Measurements from ENCODE around the gene CYB561D2.

Gene CYB561D2

DNA sequence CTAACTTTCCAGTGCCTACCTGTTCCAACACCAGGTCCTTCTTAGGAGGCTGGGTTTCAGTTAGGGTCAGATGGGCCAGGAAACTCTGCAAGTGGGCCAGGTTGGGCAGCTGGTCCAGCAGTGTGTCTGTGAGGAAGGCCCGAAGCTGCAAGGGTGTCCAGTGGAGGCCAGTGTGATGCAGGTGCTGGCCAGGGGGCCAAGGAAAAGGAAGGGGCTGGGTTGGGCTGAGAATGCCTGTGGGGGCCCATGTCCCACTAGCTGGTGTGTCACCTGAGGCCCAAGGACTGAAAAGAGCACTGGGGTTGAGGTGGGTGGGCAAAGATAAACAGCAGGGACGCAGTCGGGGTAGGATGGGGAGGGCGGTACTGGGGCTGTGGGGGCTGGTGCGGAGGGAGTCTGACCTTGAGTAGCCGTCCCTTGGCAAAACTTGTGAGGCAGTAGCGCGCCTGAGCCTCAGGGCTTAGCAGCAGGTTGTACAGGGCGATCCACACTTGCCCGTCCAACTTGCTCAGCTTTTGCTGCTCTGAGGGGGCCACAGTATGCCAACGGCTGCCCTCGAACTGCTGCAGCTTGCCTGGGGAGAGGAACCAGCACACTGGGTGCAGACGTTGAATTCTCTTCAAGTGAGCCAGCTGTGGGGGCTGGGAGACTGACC is 8.5 kb upstream of the CYB561D2 start:
- DNase-seq (ENCODE audit: low spot score): no peak

DNA sequence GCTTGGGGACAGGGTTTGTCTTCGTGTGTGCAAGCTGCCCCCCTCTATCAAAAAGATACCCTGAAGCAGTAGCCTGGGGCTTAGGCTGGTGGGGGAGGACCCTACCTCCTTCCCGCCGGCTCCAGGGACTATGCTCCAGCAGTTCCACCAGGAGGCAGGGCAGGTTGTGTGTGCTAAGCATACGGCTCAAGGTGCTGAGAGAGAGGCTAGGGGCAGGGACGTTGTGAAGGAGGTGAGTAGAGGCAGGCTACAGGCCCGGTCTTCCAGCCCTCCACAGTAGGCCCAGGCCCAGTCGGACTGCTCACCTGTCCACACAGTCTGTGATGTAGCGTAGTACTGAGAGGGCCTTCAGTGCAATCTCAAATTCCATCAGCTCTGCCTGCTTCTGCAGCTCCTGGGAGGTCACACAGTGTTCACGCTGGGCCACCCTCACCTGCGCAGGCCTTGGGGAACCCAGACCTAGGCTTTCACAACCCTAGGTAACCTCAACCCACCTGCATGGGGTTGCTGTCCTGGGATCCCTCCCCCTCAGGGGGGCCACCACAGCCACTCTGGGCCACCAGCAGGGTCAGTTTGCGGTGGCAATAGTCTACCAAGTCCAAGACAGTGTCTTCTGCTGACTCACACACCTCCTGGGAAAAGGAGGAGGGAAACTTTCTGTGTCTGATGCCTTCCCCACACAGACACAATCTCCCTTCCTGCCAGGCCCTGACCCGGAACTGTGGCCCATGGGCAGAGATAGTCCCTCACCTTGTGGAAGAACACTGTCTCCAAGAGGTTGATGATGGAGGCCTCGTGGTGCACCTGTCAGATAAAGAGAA is 7.6 kb upstream of the CYB561D2 start:
- no peak for DNase-seq (ENCODE audit: low spot score)

DNA sequence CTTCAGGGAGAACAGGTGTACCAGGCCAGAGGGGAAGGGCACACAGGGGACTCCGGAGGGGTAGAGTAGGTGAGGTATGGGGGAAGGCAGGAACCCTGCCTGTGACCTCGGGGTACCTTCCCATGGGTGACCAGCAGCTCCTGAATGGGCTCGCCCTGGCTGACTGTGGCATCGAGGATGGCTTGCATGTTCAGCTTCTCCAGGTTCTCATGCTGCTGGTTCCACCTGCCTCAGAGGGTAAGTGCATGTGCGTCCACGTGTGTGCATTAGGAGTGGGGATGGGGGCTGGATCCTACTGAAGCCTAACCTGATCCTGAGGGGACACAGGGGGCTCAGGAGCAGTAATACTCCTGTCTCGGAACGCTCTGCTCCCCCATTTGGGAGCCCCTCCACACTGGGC is 5.7 kb upstream of the CYB561D2 start:
- no peak for DNase-seq (ENCODE audit: low spot score)

DNA sequence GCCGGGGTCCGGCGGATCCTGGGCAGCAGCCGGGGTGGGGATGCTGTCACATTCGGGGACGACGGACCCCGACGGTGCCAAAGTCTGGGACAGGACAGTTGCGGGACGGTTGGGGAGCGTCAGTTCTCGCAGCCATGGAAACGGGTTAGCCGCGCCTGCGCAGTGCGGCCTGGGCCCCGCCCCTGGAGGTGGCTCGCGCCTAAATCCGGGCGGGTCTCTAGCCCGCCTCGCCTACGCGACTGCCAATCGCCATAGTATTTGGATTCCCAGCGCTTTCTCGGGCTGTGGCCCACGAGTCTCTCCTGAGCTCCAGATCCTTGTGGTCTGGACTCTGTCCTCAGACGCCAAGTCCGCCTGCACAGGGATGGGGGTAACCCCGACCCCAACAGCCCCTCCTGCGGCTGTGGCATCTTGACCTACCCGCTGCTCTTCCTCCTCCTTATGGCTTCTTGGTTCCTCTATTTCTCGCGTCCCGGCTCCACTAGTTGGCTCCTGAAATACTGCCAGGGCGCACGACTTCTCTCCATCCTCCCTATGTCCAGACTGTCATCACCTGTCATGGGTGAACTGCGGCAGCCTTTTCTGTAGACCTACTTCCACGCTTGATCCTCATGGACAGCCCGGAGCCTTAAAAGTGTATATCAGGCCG is 5.0 kb upstream of the CYB561D2 start, which contains the start of gene ZMYND10:
TSS of gene ZMYND10 (minus strand) at position 147 of the 649 bp plus-strand sequence. CDS start 153 bp downstream, outside the sequence.
- DNase-seq (ENCODE audit: low spot score): peak; percentile 88

DNA sequence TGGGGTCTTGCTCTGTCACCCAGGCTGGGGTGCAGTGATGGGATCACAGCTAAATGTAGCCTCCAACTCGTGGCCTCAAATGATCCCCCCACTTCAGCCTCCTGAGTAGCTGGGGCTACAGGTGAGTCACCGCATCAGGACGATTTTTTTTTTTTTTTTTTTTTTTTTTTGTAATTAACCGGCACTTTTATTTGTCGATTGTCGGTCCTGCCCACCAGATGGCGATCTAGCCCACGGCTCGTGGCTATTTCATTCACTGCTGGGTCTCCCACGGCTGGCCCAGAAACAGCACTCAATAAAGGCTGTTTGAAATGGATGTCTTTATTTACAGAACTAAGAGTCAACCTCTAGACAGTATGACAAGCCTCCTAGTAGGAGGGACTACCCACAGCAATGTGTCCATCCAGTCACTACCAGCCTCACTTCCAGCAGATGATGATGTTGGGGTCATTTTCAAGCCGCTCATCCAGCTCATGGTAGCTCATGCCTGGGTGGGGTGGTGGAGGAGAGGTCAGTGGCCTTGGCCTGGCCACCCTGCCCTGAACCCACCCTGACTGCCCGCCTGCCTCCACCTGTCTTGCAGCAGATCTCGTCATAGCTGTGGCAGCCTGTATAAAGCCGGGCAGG is 3.4 kb upstream of the CYB561D2 start:
- no peak for DNase-seq (ENCODE audit: low spot score)

DNA sequence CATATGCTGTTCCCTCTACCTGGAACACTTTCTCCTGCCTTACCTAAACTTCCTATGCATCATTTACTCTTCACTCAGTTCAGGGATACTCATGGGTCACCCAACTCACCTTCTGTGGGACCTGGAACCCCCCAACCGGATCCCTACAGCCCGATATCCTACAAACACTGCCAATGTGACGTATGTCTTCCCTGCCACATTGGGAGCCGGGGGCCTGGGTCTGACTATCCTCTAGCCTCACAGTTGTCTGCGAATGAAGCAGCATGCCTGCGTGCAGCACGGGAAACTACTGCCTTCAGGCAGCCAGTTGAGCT is 492 bp upstream of the CYB561D2 start:
- DNase-seq (ENCODE audit: low spot score): no peak

DNA sequence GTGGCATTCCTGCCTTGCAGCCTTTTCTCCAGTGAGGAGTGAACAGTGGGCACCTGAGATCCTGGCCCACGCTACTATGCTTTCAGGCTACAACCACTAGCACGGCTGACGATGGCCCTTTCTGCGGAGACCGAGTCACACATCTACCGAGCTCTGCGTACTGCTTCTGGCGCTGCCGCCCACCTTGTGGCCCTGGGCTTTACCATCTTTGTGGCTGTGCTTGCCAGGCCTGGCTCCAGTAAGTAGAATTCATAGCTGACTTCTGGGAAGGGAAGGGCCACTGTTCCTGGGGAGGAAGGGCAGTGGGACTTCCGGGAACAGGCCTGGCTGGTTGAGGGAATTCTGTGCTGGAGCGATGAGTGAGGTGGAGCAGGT is 648 bp downstream of the CYB561D2 start:
- no peak for DNase-seq (ENCODE audit: low spot score)

DNA sequence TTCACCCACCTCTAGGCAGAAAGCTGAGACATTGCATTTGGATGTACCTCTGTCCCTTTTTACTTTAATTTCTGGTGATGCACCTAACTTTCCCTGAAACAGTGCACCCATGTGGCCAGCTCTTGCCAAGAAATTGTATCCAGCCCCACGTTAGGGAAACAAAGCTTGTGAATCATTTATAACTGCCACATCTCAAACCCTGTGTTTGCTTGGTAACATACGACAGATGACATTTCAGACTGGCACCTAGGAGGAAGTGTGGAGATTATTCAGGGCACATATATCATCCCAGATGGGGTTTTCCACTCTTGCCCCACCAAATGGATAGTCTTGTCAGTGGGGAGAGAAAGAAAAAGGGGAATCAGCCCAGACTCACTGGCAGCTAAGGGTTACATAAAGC is 2.1 kb downstream of the CYB561D2 start:
- DNase-seq (ENCODE audit: low spot score): no peak

DNA sequence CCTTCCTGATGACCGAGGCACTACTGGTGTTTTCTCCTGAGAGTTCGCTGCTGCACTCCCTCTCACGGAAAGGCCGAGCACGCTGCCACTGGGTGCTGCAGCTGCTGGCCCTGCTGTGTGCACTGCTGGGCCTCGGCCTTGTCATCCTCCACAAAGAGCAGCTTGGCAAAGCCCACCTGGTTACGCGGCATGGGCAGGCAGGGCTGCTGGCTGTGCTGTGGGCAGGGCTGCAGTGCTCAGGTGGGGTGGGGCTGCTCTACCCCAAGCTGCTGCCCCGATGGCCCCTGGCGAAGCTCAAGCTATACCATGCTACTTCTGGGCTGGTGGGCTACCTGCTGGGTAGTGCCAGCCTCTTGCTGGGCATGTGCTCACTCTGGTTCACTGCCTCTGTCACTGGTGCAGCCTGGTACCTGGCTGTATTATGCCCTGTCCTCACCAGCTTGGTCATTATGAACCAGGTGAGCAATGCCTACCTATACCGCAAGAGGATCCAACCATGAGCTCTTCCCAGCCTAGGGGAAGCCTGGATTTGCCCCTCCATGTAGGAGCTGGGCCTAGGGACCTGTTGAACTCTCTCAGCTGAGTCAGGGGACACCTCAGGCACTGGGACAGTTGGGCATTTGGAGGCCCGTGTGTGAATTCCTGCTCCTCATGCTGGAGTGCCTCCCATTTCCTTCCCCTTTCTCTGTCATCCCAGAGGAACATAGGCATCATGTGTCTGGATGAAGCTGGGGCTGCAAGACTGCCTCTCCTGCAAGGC is 2.8 kb downstream of the CYB561D2 start:
- DNase-seq (ENCODE audit: low spot score): no peak

DNA sequence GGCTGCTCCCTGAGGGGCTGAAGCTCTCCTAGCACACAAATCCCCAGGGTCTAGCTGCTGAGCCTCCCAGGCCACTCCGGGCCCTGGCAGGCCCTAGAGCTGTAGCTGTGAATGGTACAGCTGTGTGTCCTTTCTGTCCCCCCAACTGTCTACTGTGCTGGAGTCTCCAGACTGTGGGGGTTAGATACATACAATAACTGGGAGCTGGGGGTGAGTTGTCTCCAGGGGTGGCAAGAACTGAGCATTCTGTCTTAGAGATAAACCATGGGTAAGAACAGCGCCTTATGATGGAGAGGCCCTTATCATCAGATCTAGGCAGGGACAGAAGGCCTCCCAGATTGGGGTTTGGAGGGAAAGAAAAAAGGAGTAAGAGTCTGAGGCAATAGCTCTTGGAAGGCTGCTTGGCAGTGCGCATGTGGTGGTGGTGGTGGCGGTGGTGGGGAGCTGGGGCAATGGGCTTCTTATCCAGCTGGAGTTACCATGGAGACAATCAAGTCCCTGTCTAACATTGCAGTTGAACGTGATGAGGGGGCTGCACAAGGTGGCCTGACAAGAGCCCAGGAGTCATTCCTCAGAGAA is 3.6 kb downstream of the CYB561D2 start:
- no peak for DNase-seq (ENCODE audit: low spot score)

DNA sequence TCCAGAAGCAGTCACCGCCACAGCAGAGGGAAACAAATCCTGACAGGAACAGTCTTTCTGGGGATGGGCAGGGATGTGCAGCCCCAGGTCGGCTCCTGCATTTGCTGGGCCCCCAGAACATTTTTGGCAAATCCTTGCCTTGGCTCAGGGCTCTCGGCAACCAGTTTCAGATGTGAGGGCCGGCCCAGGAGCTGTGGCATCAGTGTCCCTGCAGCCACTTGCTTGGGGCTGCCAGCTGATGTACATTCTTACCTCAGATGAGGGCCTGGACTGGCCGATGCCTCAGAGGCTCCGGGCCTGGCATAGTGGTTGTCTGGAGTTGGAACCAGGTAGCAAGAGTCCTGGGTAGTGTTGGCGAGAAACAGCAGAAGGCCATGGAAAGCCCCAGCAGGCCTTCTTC is 4.2 kb downstream of the CYB561D2 start:
- no peak for DNase-seq (ENCODE audit: low spot score)

DNA sequence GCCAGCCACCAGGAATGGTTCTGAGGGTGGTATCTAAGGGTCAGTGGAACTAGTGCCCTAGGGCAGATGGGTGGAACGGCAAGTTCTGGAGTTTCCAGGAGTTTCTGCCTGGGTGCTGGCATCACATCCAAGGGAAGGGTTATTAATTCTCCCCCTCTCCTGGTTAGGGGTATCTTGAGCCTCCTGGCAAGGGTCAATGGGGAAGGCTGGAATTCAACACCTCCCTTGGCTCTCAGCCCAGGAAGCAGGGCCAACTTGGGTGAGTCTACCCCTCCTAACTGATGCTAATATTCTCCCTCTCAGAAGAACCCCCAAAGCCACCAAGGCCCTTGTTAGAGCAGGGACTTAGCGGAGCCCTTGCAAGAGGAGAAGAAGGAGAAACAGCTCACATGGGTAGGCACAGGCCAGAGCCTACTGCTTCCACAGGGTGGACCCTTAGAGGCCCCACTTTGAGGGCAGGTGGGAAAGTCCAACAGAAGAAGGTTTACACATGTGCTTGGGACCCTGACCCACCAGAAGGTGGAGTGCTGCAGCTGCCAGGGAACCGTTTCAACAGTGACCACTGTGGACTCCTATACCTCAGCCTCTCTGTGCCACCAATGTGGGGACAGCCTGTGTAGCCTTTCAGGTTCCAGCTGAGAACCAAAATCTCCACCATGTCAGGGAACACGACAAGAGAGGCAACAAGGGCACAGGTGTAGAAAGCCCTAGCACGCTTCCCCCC is 5.3 kb downstream of the CYB561D2 start:
- DNase-seq (ENCODE audit: low spot score): no peak

DNA sequence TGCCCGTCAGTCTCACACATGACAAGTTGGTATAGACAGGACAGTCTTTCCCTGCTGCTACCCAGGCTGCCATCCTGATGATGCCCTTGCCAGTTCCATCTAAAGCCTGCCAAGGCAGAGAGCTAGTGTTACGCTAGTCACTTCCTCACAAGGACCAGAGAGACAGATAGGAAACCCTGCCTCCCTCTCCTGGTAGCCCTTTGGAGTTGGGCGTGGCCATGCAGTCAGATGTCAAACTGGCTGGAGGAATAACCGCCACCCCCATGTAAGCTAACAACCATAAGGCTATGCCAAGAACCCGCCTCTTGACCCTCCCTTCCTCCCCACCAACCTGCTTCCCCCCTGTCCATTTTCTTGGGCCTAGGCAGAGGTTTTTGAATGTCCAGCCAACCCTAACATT is 5.9 kb downstream of the CYB561D2 start:
- no peak for DNase-seq (ENCODE audit: low spot score)

DNA sequence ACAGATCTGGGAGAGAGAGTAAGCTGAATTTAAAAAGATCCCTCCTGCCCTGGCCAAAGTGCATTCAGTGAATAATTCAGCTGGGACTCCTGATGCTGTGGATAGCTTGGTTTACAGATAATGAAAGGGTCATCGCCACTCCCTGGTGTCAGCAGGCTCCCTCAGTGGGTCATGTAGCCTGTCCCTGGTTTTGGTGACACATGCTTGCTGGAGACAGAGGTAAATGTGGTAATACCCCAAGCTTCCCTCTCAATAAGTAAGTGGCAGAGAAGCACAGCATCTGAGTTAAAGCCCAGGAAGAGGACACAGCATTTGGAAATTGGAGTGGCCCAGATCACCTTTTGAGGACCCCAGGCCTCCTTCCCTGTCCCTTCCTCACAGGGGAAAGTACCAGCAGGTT is 6.8 kb downstream of the CYB561D2 start:
- no peak for DNase-seq (ENCODE audit: low spot score)

DNA sequence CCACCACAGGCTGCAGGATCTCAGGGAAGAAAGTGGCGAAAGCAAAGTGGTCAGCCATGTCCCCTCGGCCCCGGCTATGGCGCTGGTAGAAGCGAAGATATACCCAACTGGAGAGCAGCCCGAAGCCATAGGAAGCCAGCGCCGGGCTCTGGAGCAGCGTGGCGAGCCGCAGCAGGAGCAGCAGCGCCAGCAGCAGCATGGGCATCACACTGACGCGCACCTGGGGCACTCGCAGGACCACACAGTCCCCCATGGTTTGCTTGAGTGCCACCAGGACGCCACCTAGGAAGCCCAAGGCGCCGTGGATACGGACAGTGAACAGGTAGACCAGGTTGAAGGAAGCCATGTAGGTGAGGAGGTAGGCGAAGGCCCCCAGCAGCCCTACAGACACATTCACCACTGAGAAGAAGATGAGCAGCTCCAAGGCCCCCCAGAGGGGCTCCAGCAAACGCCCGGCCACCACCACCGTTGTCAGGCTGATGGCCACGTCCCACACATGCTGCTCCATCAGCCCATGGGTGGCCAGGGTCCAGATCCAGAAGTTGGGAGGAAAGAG is 7.8 kb downstream of the CYB561D2 start:
- DNase-seq (ENCODE audit: low spot score): no peak

DNA sequence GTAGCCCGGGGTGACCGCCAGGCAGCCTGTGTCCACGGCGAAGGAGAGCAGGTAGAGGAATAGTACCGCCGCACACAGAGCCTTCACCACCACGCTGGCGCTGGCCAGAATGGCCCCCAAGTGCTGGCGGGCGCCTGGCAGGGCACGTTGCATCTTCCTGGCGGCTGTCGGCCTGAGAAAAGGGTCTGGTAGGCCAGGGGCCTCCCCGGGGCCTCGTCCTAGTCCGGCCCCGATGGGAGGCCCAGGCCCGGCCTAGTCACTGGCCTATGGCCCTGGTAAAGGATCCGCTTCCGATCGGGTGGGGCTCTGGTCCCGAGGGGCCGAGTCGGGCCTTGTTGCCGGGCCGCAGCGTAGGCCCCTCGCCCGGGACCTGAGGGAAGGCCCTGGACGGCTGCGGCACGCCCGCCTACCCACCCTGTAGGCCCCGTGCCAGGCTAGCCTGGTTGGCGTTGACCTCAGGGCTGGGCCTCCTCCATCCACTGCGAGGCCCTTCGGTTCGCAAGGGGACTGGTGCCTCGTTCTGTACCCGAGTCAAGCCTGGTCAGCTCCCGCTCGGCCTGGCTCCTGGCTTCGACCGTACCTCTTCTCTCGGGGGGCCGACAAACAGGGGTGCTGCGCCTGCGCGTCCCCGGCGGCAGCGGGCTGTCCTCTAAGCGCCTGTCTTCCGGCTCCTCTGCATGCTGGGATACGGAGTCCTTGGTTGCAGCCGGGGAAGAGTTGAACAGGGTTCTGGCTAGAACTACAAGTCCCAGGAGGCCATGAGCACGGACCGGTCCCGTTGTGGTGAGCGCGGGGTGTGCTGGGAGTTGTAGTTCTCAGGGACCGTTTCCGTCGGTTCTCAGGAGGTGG is 8.5 kb downstream of the CYB561D2 start, which contains the start of gene TMEM115:
TSS of gene TMEM115 (minus strand) at position 611 of the 849 bp plus-strand sequence. CDS start at position 153, 458 bp downstream.
- peak; percentile 95 for DNase-seq (ENCODE audit: low spot score)

DNA sequence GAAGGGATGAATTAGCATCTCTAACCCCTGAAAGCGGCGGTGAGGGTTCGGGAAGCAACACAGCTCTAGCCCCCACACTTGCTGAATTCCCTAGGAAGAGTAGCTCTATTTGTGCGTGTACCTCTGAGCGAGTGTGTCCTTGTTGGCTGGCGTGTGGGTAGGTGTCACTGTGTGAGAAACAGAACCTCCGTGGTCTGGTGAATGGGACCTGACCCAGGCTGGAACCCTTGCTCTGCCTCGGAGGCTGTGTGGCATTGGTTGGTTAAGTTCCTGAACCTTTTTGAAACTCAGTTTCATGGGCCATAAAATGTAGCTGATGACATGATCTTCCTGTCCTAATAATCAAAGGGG is 9.1 kb downstream of the CYB561D2 start:
- DNase-seq (ENCODE audit: low spot score): no peak

DNA sequence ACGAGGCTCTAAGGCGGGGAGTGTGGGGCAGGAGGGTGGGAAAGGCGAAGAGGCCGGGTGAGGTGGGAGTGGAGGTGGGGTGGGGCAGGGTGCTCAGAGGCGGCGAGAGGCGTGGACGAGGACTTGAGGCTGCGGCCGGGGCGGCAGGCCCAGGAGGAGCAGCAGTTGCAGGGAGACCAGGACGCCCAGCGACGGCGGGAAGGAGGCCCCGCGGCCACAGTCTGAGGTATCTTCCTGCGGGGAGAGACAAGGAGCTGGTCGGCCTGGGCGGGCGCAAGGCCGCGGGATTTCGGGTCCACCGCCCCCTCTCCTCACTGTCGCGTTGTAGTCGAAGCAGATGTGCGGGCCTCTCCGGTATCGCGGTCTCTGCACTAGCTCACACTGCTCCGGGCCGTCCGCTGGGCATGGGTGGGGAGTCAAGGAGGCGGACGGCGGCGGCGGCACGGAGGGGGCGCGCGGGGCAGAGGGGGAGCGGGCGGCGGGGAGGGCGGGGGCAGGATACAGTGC is 14.0 kb downstream of the CYB561D2 start:
- DNase-seq (ENCODE audit: low spot score): no peak

DNA sequence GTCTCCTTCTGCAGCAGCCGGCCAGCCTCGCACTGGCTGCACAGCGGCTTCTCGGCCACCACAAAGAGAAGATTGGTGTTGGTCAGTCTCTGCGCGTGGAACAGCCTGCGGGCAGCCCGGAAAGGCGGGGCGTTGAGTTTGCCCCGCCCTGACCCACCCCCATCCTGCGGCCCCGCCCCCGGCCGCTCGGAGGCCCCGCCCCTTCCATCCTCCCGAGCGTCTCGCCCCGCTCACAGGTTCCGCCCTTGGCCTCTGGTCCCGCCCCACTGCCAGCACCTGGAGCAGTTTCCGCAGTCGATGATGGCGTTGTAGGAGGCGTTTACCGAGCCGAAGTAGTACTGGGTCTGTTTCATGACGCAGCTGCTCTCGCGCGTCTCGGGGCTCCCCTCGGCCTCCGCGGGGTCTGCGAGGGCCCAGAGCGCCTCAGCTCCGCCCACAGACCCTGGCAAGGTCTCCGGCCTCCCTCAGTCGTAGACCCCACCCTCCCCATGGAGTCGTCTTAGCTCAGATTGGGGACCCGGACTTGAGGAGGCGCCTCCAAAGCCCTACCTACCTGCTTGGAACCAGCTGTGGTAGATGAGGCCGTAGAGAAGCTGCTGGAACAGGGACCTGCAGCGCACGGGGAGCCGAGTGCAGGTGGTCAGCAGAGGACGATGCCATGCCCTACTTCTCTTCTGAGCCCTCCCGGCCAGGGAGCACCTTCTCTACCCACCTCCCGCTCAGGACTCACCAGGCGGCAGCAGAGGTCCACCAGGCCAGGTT is 14.6 kb downstream of the CYB561D2 start:
- DNase-seq (ENCODE audit: low spot score): peak; percentile 90

All from ecto neural progenitor cell (in vitro differentiated cells).